A204.1 (cell line): ENCODE measurements around the gene COX14.
"Not testable (repeated sequence)": the region's sequence is repeated elsewhere in the genome, so short reads cannot be mapped to it uniquely, and the experiment has no call there.

Experiments
- FAIRE-seq: peaks from 2 replicates; lab custom pipeline; 2012; peaks lifted over from hg19 to GRCh38; lab: Jason Lieb, UNC

Gene COX14

GRCh38 chr12:50154947-50155346 is 42.9 kb downstream of the COX14 start:
- not testable (repeated sequence) for FAIRE-seq

- no peak for FAIRE-seq
These were observed 44.6 kb downstream of the COX14 start for GRCh38 chr12:50156641-50157040.

- FAIRE-seq: no peak
These were observed 45.2 kb downstream of the COX14 start for GRCh38 chr12:50157259-50157658.

- FAIRE-seq: no peak
These were observed 48.6 kb downstream of the COX14 start for GRCh38 chr12:50160643-50161042.

GRCh38 chr12:50162230-50162629 is 50.2 kb downstream of the COX14 start:
- FAIRE-seq: no peak

GRCh38 chr12:50164963-50165362 is 52.9 kb downstream of the COX14 start:
- FAIRE-seq: no peak

- no peak for FAIRE-seq
These were observed 54.7 kb downstream of the COX14 start for GRCh38 chr12:50166799-50167048.

GRCh38 chr12:50167049-50167828 is 55.2 kb downstream of the COX14 start, which contains the start of gene CERS5:
Gene CERS5, minus strand, starts transcription at chr12:50167369. Its CDS starts 72 bp downstream, at chr12:50167297.
- peak; percentile 95 for FAIRE-seq
